GM12874 (cell line): ENCODE measurements around the gene HES4.

ENCODE experiments used
- CTCF ChIP-seq: IDR thresholded peaks from 2 replicates; pipeline ENCODE4 v1.5.1; 2011; ENCODE audit warnings: low read depth, mild to moderate bottlenecking, control low read depth, low read length, moderate library complexity; ENCODE audit not compliant: insufficient read depth

Gene HES4

GRCh38 chr1:1001057-1001783, 1.3 kb upstream of the HES4 start:
- TF ChIP-seq CTCF = no peak

- TF ChIP-seq CTCF = no peak
These were observed 610 bp upstream of the HES4 start for GRCh38 chr1:1000357-1001056.

- TF ChIP-seq CTCF = no peak
These were observed 737 bp downstream of the HES4 start for GRCh38 chr1:998995-999724.

- no peak for TF ChIP-seq CTCF
These were observed 1.2 kb downstream of the HES4 start for GRCh38 chr1:998745-998994.

- TF ChIP-seq CTCF = no peak
These were observed 1.7 kb downstream of the HES4 start for GRCh38 chr1:997993-998744.

GRCh38 chr1:997713-997992, 2.2 kb downstream of the HES4 start:
- TF ChIP-seq CTCF = no peak
